ENCODE measurements around the gene OR52B6.

DNA sequence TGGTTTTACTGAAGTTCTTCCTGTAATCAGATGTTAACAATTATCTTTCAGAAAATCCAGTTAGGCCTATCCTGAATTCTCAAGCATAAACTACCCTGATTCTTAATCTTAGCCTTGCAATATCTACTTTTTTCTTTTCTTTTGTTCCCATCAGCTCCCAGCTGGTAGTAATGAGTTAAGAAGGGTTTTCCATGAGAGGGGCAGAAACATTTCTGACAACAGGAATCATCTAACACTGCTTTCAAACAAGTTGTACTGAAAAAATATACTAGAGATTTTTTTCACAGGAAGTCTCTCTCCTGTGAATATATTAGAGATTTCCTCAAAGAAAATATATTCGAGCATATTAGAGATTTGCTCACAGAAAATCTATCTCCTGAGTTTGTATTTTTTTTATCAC, 12.5 kb downstream of the OR52B6 start:
- TF ChIP-seq, protein P1, sequence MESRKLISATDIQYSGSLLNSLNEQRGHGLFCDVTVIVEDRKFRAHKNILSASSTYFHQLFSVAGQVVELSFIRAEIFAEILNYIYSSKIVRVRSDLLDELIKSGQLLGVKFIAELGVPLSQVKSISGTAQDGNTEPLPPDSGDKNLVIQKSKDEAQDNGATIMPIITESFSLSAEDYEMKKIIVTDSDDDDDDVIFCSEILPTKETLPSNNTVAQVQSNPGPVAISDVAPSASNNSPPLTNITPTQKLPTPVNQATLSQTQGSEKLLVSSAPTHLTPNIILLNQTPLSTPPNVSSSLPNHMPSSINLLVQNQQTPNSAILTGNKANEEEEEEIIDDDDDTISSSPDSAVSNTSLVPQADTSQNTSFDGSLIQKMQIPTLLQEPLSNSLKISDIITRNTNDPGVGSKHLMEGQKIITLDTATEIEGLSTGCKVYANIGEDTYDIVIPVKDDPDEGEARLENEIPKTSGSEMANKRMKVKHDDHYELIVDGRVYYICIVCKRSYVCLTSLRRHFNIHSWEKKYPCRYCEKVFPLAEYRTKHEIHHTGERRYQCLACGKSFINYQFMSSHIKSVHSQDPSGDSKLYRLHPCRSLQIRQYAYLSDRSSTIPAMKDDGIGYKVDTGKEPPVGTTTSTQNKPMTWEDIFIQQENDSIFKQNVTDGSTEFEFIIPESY (IDR thresholded peaks at IDR 0.05): no peak
- TF ChIP-seq, protein P2, sequence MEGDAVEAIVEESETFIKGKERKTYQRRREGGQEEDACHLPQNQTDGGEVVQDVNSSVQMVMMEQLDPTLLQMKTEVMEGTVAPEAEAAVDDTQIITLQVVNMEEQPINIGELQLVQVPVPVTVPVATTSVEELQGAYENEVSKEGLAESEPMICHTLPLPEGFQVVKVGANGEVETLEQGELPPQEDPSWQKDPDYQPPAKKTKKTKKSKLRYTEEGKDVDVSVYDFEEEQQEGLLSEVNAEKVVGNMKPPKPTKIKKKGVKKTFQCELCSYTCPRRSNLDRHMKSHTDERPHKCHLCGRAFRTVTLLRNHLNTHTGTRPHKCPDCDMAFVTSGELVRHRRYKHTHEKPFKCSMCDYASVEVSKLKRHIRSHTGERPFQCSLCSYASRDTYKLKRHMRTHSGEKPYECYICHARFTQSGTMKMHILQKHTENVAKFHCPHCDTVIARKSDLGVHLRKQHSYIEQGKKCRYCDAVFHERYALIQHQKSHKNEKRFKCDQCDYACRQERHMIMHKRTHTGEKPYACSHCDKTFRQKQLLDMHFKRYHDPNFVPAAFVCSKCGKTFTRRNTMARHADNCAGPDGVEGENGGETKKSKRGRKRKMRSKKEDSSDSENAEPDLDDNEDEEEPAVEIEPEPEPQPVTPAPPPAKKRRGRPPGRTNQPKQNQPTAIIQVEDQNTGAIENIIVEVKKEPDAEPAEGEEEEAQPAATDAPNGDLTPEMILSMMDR (IDR thresholded peaks at IDR 0.05; ENCODE audit: low read depth, low read length, missing input control): no peak
- no peak for TF ChIP-seq YY1 (IDR thresholded peaks at IDR 0.05)
- TF ChIP-seq HNF4G (IDR thresholded peaks at IDR 0.05): no peak
- no peak for TF ChIP-seq JUND (IDR thresholded peaks at IDR 0.05)
- no peak for TF ChIP-seq RAD21 (IDR thresholded peaks at IDR 0.05)

Measured in liver (tissue), 3 donors.